WTC11 (cell line): ENCODE measurements around the gene ATL1.

ENCODE experiments used
- ATF2 ChIP-seq: sonication (generic); formaldehyde crosslinking; IDR thresholded peaks from 2 replicates; pipeline ENCODE4 v1.8.1; 2022; ENCODE audit warnings: low read depth, missing genetic modification reagents, borderline replicate concordance
- ETV6 ChIP-seq: sonication (generic); formaldehyde crosslinking; IDR thresholded peaks from 2 replicates; pipeline ENCODE4 v1.8.1; 2022; ENCODE audit warnings: mild to moderate bottlenecking, missing genetic modification reagents
- GABPB1 ChIP-seq: sonication (generic); formaldehyde crosslinking; IDR thresholded peaks from 2 replicates; pipeline ENCODE4 v1.8.1; 2023; ENCODE audit warnings: mild to moderate bottlenecking, missing genetic modification reagents
- NR2C2 ChIP-seq: sonication (generic); formaldehyde crosslinking; IDR thresholded peaks from 2 replicates; pipeline ENCODE4 v1.8.0; 2022; ENCODE audit warnings: mild to moderate bottlenecking, missing genetic modification reagents
- OVOL2 ChIP-seq: fragments of 250-450 bp; sonication (Bioruptor Pico); IDR thresholded peaks from 2 replicates; pipeline ENCODE4 v1.9.0; 2021; ENCODE audit warnings: mild to moderate bottlenecking, borderline replicate concordance
- TEAD4 ChIP-seq: sonication (generic); formaldehyde crosslinking; IDR thresholded peaks from 2 replicates; pipeline ENCODE4 v1.8.0; 2022; ENCODE audit warnings: mild to moderate bottlenecking, missing genetic modification reagents
- TP53 ChIP-seq: sonication (generic); formaldehyde crosslinking; IDR thresholded peaks from 2 replicates; pipeline ENCODE4 v1.8.1; 2023; ENCODE audit warnings: mild to moderate bottlenecking, missing genetic modification reagents
- USF2 ChIP-seq: sonication (generic); formaldehyde crosslinking; IDR thresholded peaks from 2 replicates; pipeline ENCODE4 v1.8.1; 2023; ENCODE audit warnings: mild to moderate bottlenecking, missing genetic modification reagents, moderate library complexity
- ZNF671 ChIP-seq: fragments of 250-450 bp; sonication (Bioruptor Pico); IDR thresholded peaks from 2 replicates; pipeline ENCODE4 v1.8.0; 2021; ENCODE audit warnings: mild to moderate bottlenecking
- TF ChIP-seq, protein P1 (sequence below): fragments of 200-600 bp; IDR thresholded peaks from 2 replicates; pipeline ENCODE4 v1.8.0; 2022; ENCODE audit warnings: antibody characterized with exemption
- TF ChIP-seq, protein P2 (sequence below): sonication (generic); formaldehyde crosslinking; IDR thresholded peaks from 2 replicates; pipeline ENCODE4 v1.8.1; 2022; ENCODE audit warnings: mild to moderate bottlenecking, missing genetic modification reagents, moderate library complexity, borderline replicate concordance

- TF ChIP-seq, protein P1, sequence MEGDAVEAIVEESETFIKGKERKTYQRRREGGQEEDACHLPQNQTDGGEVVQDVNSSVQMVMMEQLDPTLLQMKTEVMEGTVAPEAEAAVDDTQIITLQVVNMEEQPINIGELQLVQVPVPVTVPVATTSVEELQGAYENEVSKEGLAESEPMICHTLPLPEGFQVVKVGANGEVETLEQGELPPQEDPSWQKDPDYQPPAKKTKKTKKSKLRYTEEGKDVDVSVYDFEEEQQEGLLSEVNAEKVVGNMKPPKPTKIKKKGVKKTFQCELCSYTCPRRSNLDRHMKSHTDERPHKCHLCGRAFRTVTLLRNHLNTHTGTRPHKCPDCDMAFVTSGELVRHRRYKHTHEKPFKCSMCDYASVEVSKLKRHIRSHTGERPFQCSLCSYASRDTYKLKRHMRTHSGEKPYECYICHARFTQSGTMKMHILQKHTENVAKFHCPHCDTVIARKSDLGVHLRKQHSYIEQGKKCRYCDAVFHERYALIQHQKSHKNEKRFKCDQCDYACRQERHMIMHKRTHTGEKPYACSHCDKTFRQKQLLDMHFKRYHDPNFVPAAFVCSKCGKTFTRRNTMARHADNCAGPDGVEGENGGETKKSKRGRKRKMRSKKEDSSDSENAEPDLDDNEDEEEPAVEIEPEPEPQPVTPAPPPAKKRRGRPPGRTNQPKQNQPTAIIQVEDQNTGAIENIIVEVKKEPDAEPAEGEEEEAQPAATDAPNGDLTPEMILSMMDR, result no peak
- no peak for TF ChIP-seq TEAD4
- TF ChIP-seq, protein P2, sequence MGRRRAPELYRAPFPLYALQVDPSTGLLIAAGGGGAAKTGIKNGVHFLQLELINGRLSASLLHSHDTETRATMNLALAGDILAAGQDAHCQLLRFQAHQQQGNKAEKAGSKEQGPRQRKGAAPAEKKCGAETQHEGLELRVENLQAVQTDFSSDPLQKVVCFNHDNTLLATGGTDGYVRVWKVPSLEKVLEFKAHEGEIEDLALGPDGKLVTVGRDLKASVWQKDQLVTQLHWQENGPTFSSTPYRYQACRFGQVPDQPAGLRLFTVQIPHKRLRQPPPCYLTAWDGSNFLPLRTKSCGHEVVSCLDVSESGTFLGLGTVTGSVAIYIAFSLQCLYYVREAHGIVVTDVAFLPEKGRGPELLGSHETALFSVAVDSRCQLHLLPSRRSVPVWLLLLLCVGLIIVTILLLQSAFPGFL (CRISPR knock-in tag), result no peak
- TF ChIP-seq GABPB1, result no peak
- no peak for TF ChIP-seq ZNF671 (CRISPR knock-in tag)
- no peak for TF ChIP-seq ATF2
- TF ChIP-seq TP53 (CRISPR knock-in tag), result no peak
- no peak for TF ChIP-seq OVOL2 (CRISPR knock-in tag)
- no peak for TF ChIP-seq USF2
- no peak for TF ChIP-seq NR2C2 (CRISPR knock-in tag)
- no peak for TF ChIP-seq ETV6 (CRISPR knock-in tag)
Measured at GRCh38 chr14:50615552-50615951, 55.6 kb downstream of the ATL1 start.
